IPS-NIHi11 (cell line): ENCODE data around the gene CAMSAP2.
"Not testable (repeated sequence)": the region's sequence is repeated elsewhere in the genome, so short reads cannot be mapped to it uniquely, and the experiment has no call there.

Experiments
- DNase-seq: peaks from one replicate; pipeline ENCODE4 v3.0.0; 2012; ENCODE audit warnings: mixed read lengths, low spot score

The CAMSAP2 gene

GRCh38 chr1:200784576-200784975, 45.9 kb downstream of the CAMSAP2 start:
- DNase-seq: no peak

- no peak for DNase-seq
These were observed 48.1 kb downstream of the CAMSAP2 start for GRCh38 chr1:200786788-200787187.

GRCh38 chr1:200787896-200788387, 49.2 kb downstream of the CAMSAP2 start:
- no peak for DNase-seq

DNA sequence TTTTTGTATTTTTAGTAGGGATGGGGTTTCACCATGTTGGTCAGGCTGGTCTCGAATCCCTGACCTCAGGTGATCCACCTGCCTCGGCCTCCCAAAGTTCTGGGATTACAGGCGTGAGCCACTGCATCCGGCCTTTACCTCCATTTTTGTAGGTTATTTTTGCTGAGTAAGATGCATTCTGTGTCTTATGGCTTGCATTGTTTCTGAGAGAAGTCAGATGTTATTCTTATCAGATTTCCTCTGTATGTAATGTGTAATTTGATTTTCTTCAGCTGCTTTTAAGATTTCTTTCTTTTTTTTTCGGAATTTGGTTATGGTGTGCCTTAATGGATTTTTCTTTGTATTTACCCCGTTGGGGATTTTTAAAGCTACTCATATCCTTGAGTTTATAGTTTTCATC, 52.3 kb downstream of the CAMSAP2 start:
- not testable (repeated sequence) for DNase-seq

- no peak for DNase-seq
These were observed 55.0 kb downstream of the CAMSAP2 start for GRCh38 chr1:200793677-200794076.

DNA sequence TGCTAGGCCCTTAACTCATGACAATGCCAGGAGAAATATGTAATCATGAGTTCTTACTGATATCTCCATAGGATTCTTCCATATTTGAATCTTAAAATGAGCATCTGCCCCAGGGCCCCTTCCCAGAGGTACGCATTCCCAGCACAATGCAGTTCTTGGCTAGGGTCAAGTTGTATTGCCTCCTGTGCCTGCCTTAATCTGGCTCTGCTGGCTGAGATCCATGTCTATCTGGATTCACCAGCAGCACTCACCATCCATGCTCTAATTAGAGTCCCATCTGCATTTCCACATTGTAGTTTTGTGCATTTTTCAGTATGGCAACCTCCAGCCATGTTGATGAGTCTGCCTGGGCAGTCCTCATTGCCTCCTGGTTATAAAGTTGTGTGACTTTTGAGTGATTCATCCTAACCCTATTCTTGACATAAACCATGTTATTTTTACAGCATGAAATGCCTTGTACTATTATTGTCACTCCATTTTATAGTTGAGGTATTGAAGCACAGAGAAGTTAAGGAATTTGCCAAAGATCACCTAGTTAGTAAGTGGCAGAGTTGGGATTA, 55.9 kb downstream of the CAMSAP2 start:
- DNase-seq: no peak

DNA sequence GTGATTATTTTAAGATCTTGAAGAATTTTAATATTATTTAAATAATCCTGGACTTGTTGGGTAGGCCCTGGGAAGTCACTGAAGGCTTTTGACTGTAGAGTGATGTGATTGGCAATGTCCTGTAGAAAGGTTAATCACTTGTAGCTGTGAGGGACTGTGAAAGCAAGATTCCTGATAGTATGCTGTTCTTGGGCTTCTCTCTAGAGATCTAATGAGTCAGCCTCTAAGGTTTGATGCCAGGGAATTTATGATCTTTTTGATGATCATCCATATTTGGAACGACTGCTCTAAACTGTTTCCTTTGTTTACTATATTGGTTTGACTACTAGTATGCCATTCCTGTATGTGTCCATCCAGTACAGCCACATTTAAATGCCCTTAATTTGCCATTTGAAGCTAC, 56.5 kb downstream of the CAMSAP2 start:
- DNase-seq: no peak

GRCh38 chr1:200802042-200802441, 63.3 kb downstream of the CAMSAP2 start:
- DNase-seq: no peak

DNA sequence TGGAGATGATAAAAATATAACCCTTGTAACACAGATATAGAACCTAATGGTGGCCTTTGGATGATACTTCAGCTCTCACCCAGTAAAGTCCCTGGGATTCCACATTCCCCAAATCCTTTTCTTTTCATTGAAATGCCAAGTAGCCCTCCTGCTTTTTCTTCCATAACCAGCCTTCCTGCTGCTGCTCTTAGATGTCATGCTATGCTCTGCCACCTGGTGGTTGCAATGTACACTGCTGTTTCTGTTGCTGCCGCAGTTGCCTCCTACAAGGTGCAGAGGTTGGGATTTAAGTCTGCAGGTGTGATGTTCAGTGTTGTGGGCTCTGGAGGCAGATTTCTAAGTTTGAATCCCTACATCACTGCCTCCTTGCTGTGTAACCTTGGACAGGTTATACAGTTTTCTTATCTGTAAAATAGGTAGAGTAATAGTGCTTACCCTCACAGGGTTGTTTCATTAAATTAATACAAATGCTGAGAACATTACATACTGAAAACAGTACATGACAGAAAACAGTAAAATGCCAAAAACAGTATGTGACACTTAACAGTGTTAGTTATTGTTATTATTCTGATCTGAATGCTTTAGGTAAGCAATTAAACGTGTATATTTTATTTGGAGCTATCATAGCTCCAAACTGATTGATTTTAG, 64.3 kb downstream of the CAMSAP2 start:
- DNase-seq: peak; percentile 91

DNA sequence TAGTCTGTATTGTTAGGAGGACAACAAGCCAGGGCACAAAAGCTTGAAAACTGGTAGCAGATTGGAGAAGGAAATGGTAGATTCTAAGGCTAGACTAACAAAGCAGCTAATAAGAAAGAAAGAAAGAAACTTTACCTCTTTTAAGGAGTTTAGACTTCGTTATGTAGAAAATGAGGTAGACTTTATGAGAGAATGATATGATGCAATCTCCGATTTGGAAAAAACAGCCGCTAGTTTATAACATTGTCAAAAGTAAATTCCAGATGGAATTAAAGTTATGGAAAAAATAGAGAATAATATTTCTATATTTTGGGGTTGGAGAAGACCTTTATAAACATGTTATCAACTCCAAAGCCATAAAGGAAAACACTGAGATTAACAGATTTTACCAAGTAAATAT, 67.0 kb downstream of the CAMSAP2 start:
- no peak for DNase-seq

DNA sequence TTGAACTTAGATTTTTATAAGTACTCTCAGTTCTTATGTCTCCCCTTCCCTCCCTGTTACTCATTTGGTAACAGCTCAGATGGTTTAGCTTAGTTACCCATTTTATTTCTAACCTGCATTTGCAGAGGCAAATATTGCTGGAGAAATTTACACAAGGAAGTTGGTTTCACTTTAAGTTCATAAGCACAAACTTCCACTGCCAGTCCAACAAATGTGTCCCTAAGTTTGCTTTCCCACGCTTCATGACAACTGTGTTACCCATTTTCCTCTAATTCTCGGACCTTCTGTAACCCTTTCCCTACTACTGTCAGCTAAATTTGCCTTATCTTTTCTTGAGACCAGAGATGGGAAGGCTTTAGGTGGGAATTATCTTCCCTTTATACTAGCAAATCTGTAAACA, 70.2 kb downstream of the CAMSAP2 start:
- no peak for DNase-seq

DNA sequence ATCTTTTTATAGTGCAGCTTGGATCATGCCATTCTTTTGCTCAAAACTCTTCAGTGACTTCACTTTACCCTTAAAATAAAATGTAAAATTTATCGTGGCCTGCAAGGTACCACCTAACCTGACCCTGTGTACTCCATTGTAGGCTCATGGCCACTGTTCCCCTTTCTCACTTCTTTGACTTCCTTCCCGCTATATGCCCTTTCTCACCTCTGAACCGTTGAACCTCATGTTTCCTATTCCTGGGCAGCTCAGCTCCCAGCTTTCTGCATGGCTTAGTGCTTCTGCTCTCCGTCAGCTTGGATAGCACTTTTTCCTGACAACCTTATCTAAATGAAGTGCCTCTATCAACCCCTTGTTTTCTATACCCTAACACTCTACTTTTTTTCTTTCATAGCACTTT, 73.0 kb downstream of the CAMSAP2 start:
- DNase-seq: no peak

DNA sequence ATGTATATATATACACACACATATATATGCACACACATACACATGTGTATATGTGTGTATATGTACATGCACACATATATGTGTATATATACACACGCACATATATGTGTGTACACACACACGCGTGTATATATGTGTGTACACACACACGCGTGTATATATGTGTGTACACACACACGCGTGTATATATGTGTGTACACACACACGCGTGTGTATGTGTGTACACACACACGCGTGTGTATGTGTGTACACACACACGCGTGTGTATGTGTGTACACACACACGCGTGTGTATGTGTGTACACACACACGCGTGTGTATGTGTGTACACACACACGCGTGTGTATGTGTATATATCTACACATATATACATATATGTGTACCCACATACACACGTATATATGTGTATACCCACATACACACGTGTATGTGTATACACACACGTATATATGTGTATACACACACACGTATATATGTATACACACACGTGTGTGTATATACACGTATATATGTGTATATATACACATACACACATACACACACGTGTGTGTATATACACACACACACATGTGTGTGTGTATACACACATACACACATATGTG, 78.0 kb downstream of the CAMSAP2 start:
- DNase-seq: not testable (repeated sequence)

DNA sequence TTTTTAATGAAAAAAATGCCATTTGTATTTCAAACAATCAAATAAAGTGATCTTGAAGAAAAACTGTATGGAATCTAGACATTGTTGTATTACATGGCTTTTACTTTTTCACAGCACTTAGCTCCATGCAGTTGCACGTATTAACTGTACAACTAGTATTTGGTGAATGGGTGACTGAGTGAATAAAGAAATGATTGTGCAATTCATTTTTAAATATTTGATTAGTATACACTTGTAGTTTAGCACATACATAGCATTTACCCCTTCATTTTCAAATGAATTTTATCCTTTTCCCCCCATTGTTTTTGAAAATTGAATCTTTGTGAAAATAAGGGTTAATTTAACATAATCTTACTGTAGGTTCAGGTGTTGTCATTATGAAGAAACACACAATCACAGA, 79.6 kb downstream of the CAMSAP2 start:
- DNase-seq: no peak

DNA sequence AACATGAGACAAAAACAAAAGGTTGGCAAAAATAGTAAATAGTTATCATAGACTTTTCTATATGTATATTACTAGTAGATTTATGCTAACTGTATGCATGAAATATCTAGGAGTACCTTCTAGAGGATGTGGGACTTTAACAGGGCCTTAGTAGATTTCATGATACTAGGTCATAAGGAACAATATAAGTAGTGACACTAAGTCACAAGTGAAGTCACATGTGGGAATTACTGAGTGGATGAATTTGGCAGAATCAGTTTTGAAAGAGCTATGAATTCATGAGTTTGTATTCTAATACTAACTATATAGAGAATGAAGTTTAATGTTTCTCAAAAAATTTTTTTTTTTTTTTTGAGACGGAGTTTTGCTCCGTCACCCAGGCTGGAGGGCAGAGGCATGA, 81.0 kb downstream of the CAMSAP2 start:
- no peak for DNase-seq

GRCh38 chr1:200831091-200831490, 92.4 kb downstream of the CAMSAP2 start:
- no peak for DNase-seq

GRCh38 chr1:200834383-200834782, 95.7 kb downstream of the CAMSAP2 start:
- DNase-seq: no peak

GRCh38 chr1:200836213-200836612, 97.5 kb downstream of the CAMSAP2 start:
- DNase-seq: no peak

DNA sequence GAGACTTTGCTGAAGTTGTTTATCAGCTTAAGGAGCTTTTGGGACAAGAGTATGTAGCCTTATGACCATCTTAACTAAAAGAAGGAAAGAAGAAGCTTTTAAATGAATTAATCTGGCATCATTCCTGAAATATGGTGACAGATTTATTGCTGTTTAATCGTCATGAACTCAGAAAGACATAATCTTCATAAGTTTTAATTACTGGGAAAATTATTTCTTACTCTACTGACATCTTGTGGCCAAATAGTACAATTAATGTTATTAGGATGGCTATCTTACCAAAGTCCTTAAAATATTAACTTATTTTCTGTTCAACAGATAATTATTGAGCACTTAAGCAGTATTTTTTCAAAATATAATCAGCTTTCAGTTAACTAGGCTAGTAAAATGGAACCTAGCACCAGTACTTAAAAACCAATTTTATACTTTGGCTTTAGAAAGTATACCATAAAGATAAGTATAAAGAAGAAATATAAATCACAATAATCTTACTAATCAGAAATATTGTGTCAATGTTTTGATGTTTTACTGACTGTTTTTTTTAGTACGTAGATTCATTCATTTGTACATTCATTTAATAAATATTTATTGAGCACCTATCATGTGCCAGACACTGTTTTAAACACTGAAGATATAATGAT, 99.4 kb downstream of the CAMSAP2 start:
- DNase-seq: no peak

DNA sequence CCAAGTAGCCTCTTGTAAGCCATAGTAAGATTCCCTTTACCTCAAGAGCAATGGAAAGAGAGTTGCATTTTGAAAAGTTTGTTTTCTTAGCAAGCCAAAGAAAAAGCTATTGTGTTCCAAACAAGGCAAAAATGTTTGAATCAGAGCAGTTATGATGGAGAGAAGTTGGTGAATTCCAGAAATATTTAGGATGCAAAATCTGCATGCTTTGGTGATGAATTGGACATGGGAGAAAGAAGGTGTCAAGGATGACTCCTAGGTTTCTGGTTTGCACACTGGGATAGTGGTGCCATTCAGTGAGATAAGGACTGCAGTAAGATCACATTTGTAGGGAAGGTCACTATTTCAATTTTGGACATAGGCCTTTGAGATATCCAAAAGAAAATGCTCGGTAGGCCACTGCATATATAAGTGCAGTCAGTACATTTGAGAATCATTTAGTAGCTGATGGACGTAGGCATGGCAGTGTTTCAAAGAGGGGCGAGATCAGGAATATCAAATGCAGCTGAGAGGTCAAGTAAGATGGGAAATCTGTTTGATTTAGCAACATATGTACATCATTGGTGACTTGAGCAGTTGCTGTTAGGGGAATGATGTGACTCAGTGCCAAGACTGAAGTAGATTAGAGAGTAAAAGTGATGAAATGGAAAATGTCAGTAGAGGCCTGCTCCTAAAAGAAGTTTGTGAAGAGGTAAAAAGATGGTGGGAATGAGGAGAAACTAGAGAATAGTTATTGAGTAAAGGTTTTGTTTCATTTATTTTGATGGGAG, 100.2 kb downstream of the CAMSAP2 start:
- DNase-seq: no peak

DNA sequence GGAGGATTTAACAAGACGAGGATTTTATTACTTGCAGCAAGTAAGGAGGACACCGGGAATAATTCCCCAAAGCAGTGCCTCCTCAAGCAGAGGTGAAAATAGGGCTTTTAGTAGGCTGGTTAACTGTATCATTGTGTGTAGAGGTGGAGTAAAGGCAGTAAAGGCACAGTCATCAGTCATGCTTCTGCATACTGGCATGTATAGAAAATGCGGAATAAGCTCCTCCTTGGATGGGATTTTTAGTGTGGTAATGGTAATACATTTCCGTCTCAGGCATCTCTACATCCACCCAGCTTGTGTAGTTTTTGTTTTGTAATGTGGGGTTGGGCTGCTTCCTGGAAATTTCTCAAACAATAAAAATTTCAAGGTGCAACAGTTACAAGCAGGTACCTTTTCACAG, 106.7 kb downstream of the CAMSAP2 start:
- DNase-seq: no peak

GRCh38 chr1:200846398-200846797, 107.7 kb downstream of the CAMSAP2 start:
- no peak for DNase-seq
